ENCODE data around the gene NEK6.
A peak's percentile ranks its signal among the peaks of the same experiment; 100 is the strongest.

The NEK6 gene

GRCh38 chr9:124257844-124258606, at the start of gene NEK6:
TSS of gene NEK6 (plus strand) at chr9:124257949. CDS start at chr9:124301965, 44,016 bp downstream.
- peak; percentile 3 for DNase-seq (ENCODE audit: low read depth)

DNA sequence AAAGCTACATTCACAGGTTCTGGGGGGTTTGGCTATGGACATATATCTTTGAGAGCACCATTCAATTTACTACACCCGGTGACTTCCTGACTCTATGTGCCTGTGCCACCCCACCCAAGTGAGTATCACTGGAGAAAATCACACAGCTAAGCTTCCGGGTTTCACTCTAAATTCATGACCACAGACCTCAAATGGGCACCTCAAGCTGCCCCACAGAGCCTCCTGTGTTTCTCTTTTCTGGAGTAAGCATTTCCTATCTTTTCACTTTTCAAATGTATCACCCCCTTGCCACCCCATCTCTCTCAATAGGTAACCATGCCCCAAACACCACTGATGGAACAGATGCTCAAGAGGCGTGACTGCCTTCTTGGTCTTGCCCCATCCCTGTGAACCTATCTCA, 49.2 kb upstream of the NEK6 start:
- DNase-seq (ENCODE audit: low read depth) = no peak

- no peak for DNase-seq (ENCODE audit: low read depth)
Measured at GRCh38 chr9:124209279-124209678, 48.5 kb upstream of the NEK6 start.

DNA sequence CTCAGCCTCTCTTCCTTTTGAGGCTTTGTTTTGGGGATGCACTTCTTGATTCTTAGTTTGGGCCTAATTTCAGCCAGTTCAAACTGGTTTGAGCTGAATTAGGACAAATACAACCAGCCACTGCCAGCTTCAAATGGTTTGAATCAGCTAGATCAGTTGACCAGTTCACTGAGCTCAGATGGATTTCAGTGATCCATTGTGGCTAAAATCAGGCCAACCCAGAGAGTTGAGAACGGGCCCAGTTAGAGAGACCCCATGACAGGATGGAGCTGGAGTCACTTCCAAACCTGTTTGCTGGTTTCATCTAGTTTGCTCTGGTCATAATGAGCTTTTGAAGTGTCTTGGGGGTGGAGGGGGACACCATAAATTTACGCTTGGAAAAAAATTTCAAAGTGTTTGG, 48.0 kb upstream of the NEK6 start:
- no peak for DNase-seq (ENCODE audit: low read depth)

DNA sequence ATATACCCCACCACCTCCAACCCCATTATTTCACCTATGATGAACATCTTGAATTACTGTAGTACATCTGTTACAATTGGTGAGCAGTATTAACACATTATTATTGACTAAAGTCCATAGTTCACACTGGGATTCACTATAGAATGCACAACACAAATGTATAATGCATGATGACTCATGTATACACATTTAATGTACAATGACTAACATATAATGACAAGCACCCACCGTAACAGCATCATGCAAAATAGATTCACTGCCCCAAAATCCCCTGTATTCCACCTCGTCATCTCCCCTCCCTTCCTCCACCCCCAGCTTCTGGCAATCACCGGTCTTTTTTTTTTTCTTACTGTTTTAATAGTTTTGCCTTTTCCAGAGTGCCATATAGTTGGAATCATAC, 47.1 kb upstream of the NEK6 start:
- peak; percentile 22 for DNase-seq (ENCODE audit: low read depth)

DNA sequence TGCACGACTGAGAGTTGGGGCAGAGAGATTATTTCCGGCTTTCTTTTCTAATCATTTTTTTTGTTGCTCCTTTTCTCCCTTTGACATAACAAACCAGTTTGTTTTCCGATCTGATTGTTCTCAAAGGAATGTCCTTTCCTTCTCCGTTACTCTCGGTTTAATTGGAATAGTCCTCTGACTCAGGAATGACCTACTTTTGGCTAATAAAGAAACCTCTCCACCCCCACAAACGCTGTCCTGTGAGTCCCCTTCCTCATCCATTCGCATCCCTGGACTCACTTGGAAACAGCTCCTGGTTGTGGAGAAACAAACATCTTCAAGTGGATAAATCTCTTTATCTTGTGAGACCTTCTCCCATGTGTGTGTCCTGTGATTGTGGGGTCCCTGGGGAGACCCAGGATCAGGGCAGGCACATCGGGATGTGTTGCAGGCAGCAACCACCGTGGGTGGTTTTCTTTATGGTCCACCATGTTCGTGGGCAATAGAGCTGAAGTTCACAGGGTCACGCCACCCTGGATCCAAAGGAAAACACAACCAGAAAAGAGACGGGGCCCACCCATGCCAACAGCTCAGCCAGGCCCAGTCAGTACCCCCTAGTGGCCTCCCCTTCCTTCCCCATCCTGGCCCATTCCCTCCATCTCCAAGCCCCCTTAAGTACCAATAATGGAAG, 45.2 kb upstream of the NEK6 start:
- DNase-seq (ENCODE audit: low read depth) = no peak

DNA sequence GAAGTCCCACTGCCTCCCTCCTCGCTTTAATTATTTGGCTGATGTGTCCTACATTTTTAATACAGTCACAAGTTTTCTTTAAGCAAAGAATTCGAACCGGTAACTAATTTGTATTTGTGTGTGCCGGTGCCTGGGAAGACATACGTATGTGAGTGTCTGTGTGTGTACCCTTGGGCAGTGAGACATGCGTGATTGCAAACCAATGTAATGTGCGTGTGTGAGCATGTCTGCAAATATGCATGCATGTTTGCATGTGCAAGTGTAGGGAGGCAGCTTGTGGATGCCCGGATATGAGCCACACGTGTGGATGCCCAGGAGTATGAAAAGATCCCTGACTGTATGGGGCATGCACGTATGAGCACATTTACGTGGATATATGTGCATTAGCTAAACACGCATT, 44.4 kb upstream of the NEK6 start:
- DNase-seq (ENCODE audit: low read depth) = no peak

DNA sequence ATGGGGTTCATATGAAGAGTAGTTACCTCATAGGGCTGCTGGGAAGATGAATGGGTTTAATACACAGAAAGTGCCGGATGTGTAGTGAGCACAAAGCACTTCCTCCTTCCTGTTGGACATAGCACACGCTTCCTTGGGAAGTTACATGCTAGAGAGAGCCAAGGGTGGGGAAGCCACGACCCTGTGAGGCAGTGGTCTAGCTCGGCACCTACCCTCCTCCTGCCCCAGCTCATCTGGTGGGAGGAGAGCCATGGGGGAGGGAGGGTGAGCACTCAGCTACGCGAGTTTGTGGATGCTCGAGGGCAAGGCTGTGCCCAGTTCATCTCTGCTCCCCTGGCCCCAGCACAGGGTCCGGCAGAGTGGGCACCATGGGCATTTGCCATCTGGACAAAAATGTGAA, 43.6 kb upstream of the NEK6 start:
- no peak for DNase-seq (ENCODE audit: low read depth)

- DNase-seq (ENCODE audit: low read depth) = no peak
Measured at GRCh38 chr9:124214596-124215367, 43.0 kb upstream of the NEK6 start.

DNA sequence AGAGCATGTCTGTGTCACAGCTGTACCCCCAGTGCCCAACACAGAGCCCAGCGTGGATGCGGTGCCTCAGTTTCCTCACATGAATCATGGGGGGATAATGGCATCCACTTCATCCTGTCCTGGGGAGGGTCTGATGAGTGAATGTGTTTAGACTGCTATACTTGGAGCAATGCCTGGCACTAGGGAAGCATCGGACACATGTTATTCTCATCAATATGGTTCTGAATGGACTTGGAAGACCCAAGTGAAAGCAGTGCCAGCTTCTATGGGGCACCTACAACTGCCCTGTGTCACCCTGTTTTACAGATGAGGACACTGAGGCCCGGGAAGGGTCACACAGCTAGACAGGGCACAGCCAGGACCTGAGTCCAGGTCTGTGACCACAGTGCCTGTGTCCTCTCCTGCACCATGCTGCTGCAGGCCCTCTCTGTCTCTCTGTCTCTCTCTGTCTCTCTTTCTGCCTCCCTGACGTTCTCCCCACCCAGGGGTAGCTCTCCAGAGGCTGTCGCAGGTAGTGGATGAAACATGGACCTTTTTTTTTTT, 42.3 kb upstream of the NEK6 start:
- DNase-seq (ENCODE audit: low read depth) = no peak

DNA sequence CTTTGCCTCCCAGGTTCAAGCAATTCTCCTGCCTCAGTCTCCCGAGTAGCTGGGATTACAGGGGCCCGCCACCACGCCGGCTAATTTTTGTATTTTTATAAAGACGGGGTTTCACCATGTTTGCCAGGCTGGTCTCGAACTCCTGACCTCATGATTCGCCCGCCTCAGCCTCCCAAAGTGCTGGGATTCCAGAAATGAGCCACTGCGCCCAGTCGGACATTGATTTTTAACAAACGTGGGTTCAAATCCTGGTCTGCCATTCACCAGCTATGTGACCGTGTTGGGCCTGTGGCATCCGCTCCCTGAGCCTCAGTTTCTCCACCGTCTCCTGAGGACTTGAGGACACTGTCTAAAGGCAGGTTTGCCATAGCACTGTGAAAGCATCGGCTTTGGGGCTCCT, 41.8 kb upstream of the NEK6 start:
- DNase-seq (ENCODE audit: low read depth) = no peak

- peak; percentile 28 for DNase-seq (ENCODE audit: low read depth)
Measured at GRCh38 chr9:124216474-124217176, 41.1 kb upstream of the NEK6 start.

DNA sequence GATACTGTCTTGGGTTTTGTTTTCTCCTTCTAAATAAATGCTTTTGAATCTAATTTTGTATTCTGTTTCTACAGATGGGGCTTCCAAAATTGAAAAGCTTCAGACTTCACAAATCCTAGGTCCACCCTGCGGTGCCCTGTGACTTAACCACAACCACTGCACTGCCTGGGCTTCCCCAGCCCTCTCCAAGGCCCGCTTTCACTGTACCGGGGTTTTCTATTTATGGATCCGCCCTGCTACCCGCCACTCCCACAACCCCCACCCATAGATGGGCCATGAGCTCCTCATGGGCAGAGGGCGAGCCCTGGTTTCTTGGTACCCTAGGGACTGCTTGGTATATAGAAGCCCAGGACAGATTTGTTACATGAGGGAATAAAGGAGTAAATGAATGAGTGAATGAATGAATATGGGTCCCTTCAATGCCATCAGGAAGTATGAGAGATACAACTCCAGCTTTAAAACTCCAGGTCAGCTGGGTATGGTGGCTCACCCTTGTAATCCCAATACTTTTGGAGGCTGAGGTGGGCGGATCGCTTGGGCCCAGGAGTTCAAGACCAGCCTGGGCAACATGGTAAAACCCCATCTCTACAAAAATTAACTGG, 39.8 kb upstream of the NEK6 start:
- no peak for DNase-seq (ENCODE audit: low read depth)

DNA sequence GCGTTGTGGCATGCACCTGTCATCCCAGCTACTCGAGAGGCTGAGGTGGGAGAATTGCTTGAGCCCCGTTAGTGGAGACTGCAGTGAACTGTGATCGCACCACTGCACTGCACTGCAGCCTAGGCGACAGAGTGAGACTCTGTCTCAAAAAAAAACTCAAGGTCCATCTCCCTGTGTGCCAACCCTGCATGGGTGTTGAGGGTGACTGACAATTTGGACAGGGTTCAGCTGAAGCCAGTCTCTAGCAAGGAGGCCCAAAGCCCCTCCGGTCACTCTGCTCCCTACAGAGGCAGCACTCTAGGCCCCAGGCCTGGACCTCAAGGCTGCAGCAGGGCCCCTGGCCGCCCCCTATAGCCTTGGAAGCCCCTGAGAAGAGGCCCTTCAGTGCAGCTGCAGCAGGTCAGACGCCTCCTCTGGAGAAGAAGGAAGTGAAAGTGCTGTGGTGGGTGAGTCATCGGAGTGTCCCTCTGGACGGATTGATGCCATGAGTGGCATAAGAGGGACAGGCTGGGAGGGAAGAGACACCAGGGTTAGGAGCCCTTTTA, 39.2 kb upstream of the NEK6 start:
- DNase-seq (ENCODE audit: low read depth) = no peak

GRCh38 chr9:124218987-124219461, 38.7 kb upstream of the NEK6 start:
- DNase-seq (ENCODE audit: low read depth) = no peak

DNA sequence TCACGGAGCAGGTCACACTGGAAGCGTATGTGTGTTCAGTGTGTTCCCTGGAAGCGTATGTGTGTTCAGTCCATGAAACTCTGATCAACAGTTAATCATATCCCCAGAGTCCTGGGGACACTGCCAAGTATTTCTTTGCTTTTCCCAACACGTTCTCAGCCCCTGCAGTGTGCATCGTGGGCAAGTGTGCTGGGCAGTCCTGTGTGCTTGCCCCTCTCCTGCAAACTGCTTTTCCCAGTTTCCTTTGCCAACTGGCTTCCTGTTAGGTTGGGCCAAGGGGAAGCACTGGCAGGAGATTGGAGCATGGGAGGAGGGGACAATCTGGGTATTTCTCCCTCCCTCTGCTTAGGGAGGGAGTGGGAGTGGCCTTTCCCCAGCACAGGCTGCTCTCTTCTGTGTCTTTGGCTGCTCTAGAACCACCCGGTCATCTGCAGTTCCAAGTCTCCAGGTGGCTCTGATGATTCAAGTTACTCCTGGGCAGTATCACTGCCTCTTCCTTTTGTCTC, 36.8 kb upstream of the NEK6 start:
- DNase-seq (ENCODE audit: low read depth) = no peak

DNA sequence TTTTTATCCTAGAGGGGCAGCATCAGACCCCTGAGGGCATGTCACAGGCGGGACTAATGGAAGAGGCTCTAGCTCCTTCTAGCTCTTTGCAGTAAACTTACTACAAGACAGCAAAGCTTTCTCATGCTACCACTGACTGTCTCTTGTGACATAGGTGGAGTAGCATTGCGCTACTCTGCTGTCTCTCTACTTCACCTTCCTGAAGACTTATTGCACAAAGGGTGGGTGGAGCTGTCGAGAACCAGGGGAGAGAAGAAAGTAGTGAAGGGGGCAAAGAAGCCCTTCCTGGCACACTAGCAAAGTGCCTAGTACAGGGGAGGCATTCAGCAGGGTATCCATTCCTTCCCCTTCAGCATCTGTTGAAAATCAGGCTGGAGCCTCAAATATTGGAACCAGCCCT, 36.1 kb upstream of the NEK6 start:
- DNase-seq (ENCODE audit: low read depth) = no peak

GRCh38 chr9:124222109-124222508, 35.6 kb upstream of the NEK6 start:
- no peak for DNase-seq (ENCODE audit: low read depth)

GRCh38 chr9:124222918-124223720, 34.6 kb upstream of the NEK6 start:
- no peak for DNase-seq (ENCODE audit: low read depth)

DNA sequence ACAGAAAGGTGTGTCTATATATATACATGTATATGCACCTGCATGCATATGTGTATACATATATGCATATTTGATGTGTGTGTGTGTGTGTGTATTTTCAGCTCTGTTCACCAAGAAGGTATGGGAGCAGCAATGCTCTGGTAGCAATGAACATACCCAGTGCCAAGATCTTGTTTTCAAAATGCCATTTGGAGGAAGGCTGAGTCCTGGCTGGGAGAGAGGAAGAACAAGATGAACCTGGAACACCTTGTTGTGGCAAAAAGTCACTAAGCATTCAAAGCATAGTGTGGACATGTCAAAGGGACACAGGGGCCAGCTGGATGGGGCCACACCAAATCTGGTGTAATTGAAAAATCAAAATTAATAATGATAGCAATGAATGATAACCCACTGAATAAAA, 31.8 kb upstream of the NEK6 start:
- DNase-seq (ENCODE audit: low read depth) = no peak
